SIG-M5 (cell line): ENCODE data around the gene NELL2.

Experiments used
- DNase-seq: peaks from one replicate; lab custom pipeline; 2025; lab: John Stamatoyannopoulos, UW

NELL2 gene

DNA sequence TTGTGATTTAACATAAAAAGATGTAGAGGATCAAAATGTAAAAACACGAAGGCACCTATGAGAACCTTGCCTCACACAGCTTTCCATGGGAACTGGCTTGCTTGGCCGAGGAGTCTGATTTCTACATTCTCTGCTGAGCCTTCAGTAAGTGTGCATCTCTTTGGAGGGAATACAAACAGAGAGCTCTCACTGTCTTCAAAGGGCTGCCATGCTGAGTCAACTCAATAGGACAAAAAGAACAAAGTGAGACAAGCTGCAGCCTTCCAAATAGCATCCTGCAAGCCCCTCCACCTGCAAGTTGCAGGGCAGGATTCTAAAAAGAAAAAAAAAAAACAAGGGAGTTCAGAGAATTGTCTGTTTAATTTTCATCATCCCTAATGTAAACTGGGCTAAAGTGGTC lies 411.9 kb downstream of the NELL2 start:
- DNase-seq = no peak

- DNase-seq = no peak
Observed at GRCh38 chr12:44462729-44463128, 413.4 kb downstream of the NELL2 start.

GRCh38 chr12:44460261-44460660 lies 415.9 kb downstream of the NELL2 start:
- no peak for DNase-seq

DNA sequence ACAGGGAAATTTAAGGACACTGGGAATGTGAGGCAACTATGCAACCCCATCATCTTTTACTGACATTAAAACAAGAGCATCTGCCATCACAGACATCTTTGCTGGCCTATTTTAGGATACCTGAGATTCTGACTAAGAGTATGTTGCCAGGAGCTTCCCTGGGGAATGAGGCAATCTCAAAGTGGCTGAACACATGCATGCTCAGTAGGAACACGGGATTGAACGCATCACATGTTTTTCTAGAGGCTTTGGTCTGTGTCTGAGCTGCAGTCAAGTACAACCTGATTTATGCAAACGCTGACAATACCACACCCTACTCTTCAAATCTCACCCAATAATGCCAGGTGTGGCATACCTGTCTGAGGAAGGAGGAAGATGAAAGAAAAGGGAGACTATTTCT lies 416.5 kb downstream of the NELL2 start:
- no peak for DNase-seq
